ENCODE data around the gene ANKRD63. TPM values are rescaled to one million over a fixed set of nuclear protein-coding genes. Genes with fewer than 3 reads are reported as not detected.

The ANKRD63 gene
- total RNA-seq, 1 donor from 2014 or later: 0.25 TPM

DNA sequence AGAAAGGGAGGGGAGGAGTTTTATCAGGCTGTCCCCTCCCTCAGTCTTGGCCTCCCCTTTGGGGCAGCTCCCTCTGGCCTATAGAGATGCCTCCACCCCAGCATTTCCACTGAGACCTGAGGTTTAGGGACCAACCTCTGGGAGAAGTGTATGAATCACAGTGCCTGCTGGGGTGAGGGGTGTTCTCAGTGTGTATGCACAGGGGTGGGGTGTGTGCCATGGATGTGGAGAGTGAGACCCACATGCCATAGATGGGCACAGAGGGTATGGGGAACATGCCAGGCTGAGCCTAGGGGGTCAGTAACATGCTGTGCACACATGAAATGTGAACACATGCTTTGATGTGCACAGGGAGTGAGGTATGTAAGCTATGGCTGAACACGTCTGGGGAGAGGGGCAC is 12.4 kb upstream of the ANKRD63 start:
- Mint-ChIP-seq H3K27me3 (ENCODE audit: low read depth) (peaks cover 6% of the 10 kb centered on the region), H3K4me1 (ENCODE audit: low read depth) (peaks cover 3% of the 10 kb centered on the region), H3K9me3 (ENCODE audit: low read depth) (peaks cover 11% of the 10 kb centered on the region), H3K4me3 (ENCODE audit: unreplicated experiment) (no peak overlapping the region), H3K36me3 (ENCODE audit: low read depth) (no peaks in the 10 kb centered on the region), H3K27ac (ENCODE audit: unreplicated experiment) (no peak overlapping the region)
- peak; percentile 48 for DNase-seq (ENCODE audit: low spot score)
- TF ChIP-seq, protein P1, sequence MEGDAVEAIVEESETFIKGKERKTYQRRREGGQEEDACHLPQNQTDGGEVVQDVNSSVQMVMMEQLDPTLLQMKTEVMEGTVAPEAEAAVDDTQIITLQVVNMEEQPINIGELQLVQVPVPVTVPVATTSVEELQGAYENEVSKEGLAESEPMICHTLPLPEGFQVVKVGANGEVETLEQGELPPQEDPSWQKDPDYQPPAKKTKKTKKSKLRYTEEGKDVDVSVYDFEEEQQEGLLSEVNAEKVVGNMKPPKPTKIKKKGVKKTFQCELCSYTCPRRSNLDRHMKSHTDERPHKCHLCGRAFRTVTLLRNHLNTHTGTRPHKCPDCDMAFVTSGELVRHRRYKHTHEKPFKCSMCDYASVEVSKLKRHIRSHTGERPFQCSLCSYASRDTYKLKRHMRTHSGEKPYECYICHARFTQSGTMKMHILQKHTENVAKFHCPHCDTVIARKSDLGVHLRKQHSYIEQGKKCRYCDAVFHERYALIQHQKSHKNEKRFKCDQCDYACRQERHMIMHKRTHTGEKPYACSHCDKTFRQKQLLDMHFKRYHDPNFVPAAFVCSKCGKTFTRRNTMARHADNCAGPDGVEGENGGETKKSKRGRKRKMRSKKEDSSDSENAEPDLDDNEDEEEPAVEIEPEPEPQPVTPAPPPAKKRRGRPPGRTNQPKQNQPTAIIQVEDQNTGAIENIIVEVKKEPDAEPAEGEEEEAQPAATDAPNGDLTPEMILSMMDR (IDR thresholded peaks at IDR 0.05): no peak

DNA sequence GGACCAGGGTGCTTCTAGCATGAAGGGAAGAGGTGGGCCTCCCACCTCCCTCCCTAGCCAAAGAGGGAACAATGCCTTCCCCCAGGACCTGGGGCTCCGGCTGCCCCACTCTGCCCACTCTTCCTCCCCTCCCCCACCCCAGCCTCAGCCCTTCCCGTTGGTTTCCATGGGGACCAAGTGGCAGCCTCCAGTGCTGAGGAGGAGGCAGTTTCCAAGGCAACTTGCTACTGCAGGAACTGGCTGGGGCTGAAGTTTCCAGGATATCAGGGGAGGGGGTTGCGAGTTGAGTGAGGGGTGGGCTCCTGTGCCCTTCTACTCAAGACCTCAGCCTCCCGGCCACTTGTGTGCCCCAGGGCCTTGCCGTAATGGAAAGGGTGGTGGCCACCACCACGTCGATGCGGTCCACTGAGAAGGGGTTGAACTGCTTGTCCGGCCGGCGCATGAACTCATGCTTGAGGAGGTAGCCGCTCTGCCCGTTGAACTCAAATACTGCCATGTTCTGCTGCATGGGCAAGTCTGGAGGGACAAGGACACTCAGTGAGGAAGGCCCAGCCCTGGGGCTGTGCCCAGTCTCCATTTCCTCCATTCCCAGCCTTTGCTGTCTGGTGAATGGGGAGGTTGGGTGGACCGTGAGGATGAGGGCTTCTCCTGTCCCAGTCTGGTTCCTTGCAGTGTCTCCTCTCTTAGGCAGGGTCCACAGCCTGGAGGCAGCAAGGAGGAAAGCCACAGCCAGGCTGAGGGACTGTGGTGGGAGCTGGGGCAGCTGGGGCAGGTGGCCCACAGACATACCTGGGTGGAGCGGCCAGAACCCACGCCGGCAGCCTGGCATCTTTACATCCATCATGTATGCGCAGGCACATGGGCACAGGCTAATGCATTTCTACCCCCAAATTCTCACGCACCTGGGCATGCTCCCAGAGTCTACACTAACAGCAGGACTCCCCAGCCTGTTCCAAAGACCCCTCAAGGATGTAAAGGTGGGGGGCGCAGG is 11.3 kb upstream of the ANKRD63 start:
- Mint-ChIP-seq H3K4me3 (ENCODE audit: unreplicated experiment) (no peak overlapping the region), H3K27ac (ENCODE audit: unreplicated experiment) (no peak overlapping the region), H3K9me3 (ENCODE audit: low read depth) (peaks cover 2% of the 10 kb centered on the region), H3K27me3 (ENCODE audit: low read depth) (peaks cover 6% of the 10 kb centered on the region), H3K4me1 (ENCODE audit: low read depth) (peaks cover 5% of the 10 kb centered on the region), H3K36me3 (ENCODE audit: low read depth) (no peaks in the 10 kb centered on the region)
- TF ChIP-seq, protein P1 (IDR thresholded peaks at IDR 0.05): no peak
- DNase-seq (ENCODE audit: low spot score): peak; percentile 84

DNA sequence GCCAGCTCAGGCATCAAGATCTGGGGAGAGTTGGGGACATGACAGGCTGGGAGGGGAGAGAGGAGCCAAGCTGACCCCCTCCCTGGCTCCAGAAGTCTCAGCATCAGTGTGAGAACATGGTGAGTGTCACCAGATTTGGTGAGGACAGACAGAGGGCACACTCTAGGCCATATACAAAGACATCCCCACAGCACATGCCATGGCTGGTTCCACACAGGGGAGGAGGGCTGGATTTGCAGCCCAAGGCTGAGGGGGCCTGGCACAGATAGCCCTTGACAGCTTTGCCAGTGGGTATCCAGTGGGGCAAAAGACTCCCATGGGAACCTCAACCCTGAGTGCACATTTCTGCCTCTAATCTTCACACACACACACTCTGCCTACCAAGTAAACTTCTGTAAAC is 10.1 kb upstream of the ANKRD63 start:
- H3K27ac Mint-ChIP-seq (ENCODE audit: unreplicated experiment): no peak overlapping the region
- TF ChIP-seq, protein P1 (IDR thresholded peaks at IDR 0.05): no peak
- H3K9me3 Mint-ChIP-seq (ENCODE audit: low read depth): no peaks in the 10 kb centered on the region
- H3K27me3 Mint-ChIP-seq (ENCODE audit: low read depth): peaks cover 6% of the 10 kb centered on the region
- H3K36me3 Mint-ChIP-seq (ENCODE audit: low read depth): no peaks in the 10 kb centered on the region
- DNase-seq (ENCODE audit: low spot score): peak; percentile 27
- peaks cover 5% of the 10 kb centered on the region for H3K4me1 Mint-ChIP-seq (ENCODE audit: low read depth)
- no peak overlapping the region for H3K4me3 Mint-ChIP-seq (ENCODE audit: unreplicated experiment)

DNA sequence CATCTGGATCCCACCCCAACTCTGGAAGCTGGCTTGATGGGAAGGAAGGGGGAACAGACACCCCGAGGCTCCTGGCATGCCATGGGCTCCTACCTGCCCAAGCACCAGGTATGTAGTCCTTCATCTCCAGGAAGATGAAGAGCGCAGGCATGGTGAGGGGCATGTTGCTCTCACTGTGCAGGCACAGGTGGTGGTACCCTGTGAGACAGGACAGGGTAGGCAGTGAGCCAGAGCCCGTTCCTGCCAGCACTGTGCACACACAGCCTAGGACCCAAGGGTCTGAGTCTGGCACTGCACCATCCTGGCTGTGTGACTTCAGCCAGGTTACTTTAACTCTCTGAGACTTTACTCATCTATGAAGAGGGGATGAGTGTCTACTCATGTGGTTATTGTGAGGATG is 9.4 kb upstream of the ANKRD63 start:
- no peaks in the 10 kb centered on the region for H3K36me3 Mint-ChIP-seq (ENCODE audit: low read depth)
- H3K4me1 Mint-ChIP-seq (ENCODE audit: low read depth): peaks cover 5% of the 10 kb centered on the region
- H3K9me3 Mint-ChIP-seq (ENCODE audit: low read depth): no peaks in the 10 kb centered on the region
- TF ChIP-seq, protein P1 (IDR thresholded peaks at IDR 0.05): no peak
- no peak for DNase-seq (ENCODE audit: low spot score)
- H3K4me3 Mint-ChIP-seq (ENCODE audit: unreplicated experiment): no peak overlapping the region
- peaks cover 6% of the 10 kb centered on the region for H3K27me3 Mint-ChIP-seq (ENCODE audit: low read depth)
- no peak overlapping the region for H3K27ac Mint-ChIP-seq (ENCODE audit: unreplicated experiment)

DNA sequence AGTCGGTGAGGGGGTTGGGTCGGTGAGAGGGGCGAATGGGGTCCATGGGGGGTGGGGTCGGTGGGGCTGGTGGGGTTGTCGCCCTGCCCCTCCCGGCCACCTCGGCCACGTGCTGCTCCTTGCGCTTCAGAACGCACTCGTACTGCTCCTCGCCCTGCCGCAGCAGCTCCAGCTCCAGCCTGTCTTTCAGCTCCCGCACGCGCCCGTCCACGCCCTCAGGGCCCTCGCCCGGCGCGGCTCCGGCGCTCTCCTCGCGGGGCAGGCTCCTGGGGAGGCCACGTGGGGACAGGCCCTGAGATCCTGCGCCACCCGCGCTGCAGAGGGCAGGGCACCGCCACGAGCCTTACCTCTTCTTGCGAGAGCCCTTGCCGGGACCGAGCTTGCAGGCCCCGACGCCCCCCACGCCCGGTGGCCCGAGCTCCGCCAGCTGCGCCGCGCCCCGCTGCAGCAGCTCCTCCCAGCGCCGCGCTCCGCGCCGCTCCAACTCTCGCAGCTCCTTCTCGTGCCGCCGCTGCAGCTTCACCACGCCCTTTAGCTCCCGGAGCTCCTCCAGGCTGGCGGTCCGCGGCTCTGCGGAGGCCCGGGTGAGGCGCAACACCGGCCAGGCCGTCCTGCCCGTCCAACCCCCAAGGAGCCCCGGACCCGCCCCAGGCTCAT is 8.2 kb upstream of the ANKRD63 start:
- peaks cover 6% of the 10 kb centered on the region for H3K27me3 Mint-ChIP-seq (ENCODE audit: low read depth)
- TF ChIP-seq, protein P1 (IDR thresholded peaks at IDR 0.05): no peak
- peaks cover 5% of the 10 kb centered on the region for H3K4me1 Mint-ChIP-seq (ENCODE audit: low read depth)
- DNase-seq (ENCODE audit: low spot score): no peak
- H3K4me3 Mint-ChIP-seq (ENCODE audit: unreplicated experiment): peak overlapping the region; percentile 57
- no peaks in the 10 kb centered on the region for H3K9me3 Mint-ChIP-seq (ENCODE audit: low read depth)
- H3K36me3 Mint-ChIP-seq (ENCODE audit: low read depth): no peaks in the 10 kb centered on the region
- H3K27ac Mint-ChIP-seq (ENCODE audit: unreplicated experiment): no peak overlapping the region

All from chondrocyte (in vitro differentiated cells).